K562 (cell line): ENCODE results near the gene KIAA2012. TPM values are rescaled to one million over a fixed set of nuclear protein-coding genes. Genes with fewer than 3 reads are reported as not detected.

Experiments used
- ATAC-seq: fragments of 200-7000 bp; cut with Tn5 transposase; 3 replicates; pipeline ENCODE4 v1.9.1; 2020; ENCODE audit warnings: moderate library complexity
- BruUV-seq: library from RNA; stranded (reverse); fragments of 400-500 nt; replicated peaks from 2 replicates; lab custom pipeline; 2021; lab: Mats Ljungman, UMichigan
- CTCF ChIA-PET: fragments of 300-600 bp; formaldehyde crosslinking; extraction: SDS; loops from one replicate; lab custom pipeline; 2021; ENCODE audit warnings: low intra/inter-chr PET ratio; lab: Yijun Ruan, JAX
- POLR2A ChIA-PET: fragments of 300-600, 350-650 bp; sonication (Branson Sonifier 250); formaldehyde crosslinking; extraction: SDS; loops from one replicate; lab custom pipeline; 2021; ENCODE audit warnings: antibody characterized with exemption, inconsistent platforms; lab: Yijun Ruan, JAX
- DNase-seq, 4 experiments: peaks; one replicate each; pipeline versions ENCODE4 v3.0.0 to v3.0.0-alpha.2; 2011 to 2018; ENCODE audit warnings: low spot score in 3 of 4, mixed read lengths in 3 of 4; ENCODE audit errors: extremely low read depth in 1 of 4
- FAIRE-seq: peaks from 2 replicates; lab custom pipeline; 2011; peaks lifted over from hg19 to GRCh38; lab: Jason Lieb, UNC
- H2AFZ ChIP-seq: 2 replicates; pipeline ENCODE4 v1.6.0; 2011; ENCODE audit warnings: low read depth, low read length, control low read depth, inconsistent platforms
- H3K27ac ChIP-seq: fragments of 200-600 bp; 3 replicates; pipeline ENCODE4 v1.8.0; 2011; ENCODE audit warnings: low read depth, mild to moderate bottlenecking, control low read depth, inconsistent platforms, low read length, moderate library complexity, mixed read lengths; ENCODE audit errors: extremely low read depth
- H3K27me3 ChIP-seq, 2 experiments: fragments of 300-600 bp in 1 of 2; 2 replicates in 1 of 2; 3 replicates in 1 of 2; pipeline versions ENCODE4 v1.6.0 to v1.8.0; 2011; ENCODE audit warnings: inconsistent platforms in 2 of 2, low read length in 2 of 2, mild to moderate bottlenecking in 1 of 2, mixed read lengths in 1 of 2, moderate library complexity in 1 of 2; ENCODE audit not compliant: control insufficient read depth in 2 of 2, insufficient read depth in 2 of 2
- H3K36me3 ChIP-seq: fragments of 300-600 bp; 3 replicates; pipeline ENCODE4 v1.8.0; 2011; ENCODE audit warnings: mild to moderate bottlenecking, low read length, inconsistent platforms; ENCODE audit not compliant: control insufficient read depth, insufficient read depth
- H3K4me1 ChIP-seq, 2 experiments: fragments of 200-600 bp in 1 of 2; replicated peaks in 1 of 2; 2 replicates in 1 of 2; 3 replicates in 1 of 2; pipeline versions ENCODE4 v1.5.1 to v1.8.0; 2011; ENCODE audit warnings: inconsistent platforms in 2 of 2, low read length in 2 of 2, mild to moderate bottlenecking in 1 of 2, mixed read lengths in 1 of 2, moderate library complexity in 1 of 2; ENCODE audit not compliant: control insufficient read depth in 2 of 2, insufficient read depth in 2 of 2
- H3K4me2 ChIP-seq: 2 replicates; pipeline ENCODE4 v1.6.1; 2011; ENCODE audit warnings: low read length, control low read depth, inconsistent platforms, mixed read lengths; ENCODE audit not compliant: insufficient read depth
- H3K4me3 ChIP-seq: fragments of 200-600 bp; sonication (generic), shearing (Covaris generic); 2 replicates; pipeline ENCODE4 v1.5.1; 2016; ENCODE audit warnings: control low read depth, inconsistent platforms
- H3K79me2 ChIP-seq: fragments of 200-600 bp; 3 replicates; pipeline ENCODE4 v1.8.0; 2011; ENCODE audit warnings: low read length, inconsistent platforms; ENCODE audit not compliant: control insufficient read depth, insufficient read depth
- H3K9ac ChIP-seq, 2 experiments: 2 replicates each; pipeline versions ENCODE4 v1.6.0 to v1.6.1; 2011; ENCODE audit warnings: low read depth in 2 of 2, low read length in 2 of 2, control low read depth in 1 of 2, inconsistent platforms in 1 of 2, mild to moderate bottlenecking in 1 of 2, mixed read lengths in 1 of 2; ENCODE audit not compliant: insufficient read depth in 1 of 2
- H3K9me1 ChIP-seq: one replicate; pipeline ENCODE4 v1.6.0; 2011; ENCODE audit warnings: inconsistent platforms, mild to moderate bottlenecking, low read length, moderate library complexity; ENCODE audit not compliant: control insufficient read depth, insufficient read depth
- H3K9me3 ChIP-seq: replicated peaks from 2 replicates; pipeline ENCODE4 v1.5.1; 2011; ENCODE audit warnings: low read depth, low read length, inconsistent platforms; ENCODE audit not compliant: control insufficient read depth, insufficient read depth
- H4K20me1 ChIP-seq: replicated peaks from 2 replicates; pipeline ENCODE4 v1.6.1; 2011; ENCODE audit warnings: low read length, inconsistent platforms, mixed read lengths; ENCODE audit not compliant: control insufficient read depth, insufficient read depth
- CAMTA2 ChIP-seq: fragments of 250-450 bp; sonication (Bioruptor Pico); conservative IDR thresholded peaks from 2 replicates; pipeline ENCODE4 v1.5.1; 2022
- CEBPG ChIP-seq, 3 experiments: fragments of 200-800 bp in 1 of 3; sonication (Bioruptor generic) in 1 of 3; sonication (generic) in 1 of 3; formaldehyde crosslinking in 1 of 3; IDR thresholded peaks in 2 of 3; conservative IDR thresholded peaks in 1 of 3; 2 replicates each; pipeline versions ENCODE4 v1.6.1 to v1.8.0; 2016 to 2022; ENCODE audit warnings: missing compliant biosample characterization in 2 of 3, missing genetic modification characterization in 2 of 3, mild to moderate bottlenecking in 1 of 3, missing genetic modification reagents in 1 of 3
- FOXK2 ChIP-seq, 2 experiments: fragments of 450-650 bp; IDR thresholded peaks in 1 of 2; conservative IDR thresholded peaks in 1 of 2; 2 replicates each; pipeline ENCODE4 v1.6.1; 2016; ENCODE audit warnings: low read depth in 2 of 2, mild to moderate bottlenecking in 1 of 2
- SNIP1 ChIP-seq: fragments of 450-650 bp; IDR thresholded peaks from 2 replicates; pipeline ENCODE4 v1.7.1; 2017; ENCODE audit warnings: low read depth, mild to moderate bottlenecking
- ZC3H11A ChIP-seq: IDR thresholded peaks from 2 replicates; pipeline ENCODE4 v1.6.1; 2012; ENCODE audit warnings: low read depth, low read length, improper control_type of control experiment
- ZNF133 ChIP-seq: fragments of 250-450 bp; sonication (Bioruptor Pico); IDR thresholded peaks from 2 replicates; pipeline ENCODE4 v1.4.0; 2020; ENCODE audit warnings: mild to moderate bottlenecking
- ZNF239 ChIP-seq: fragments of 250-450 bp; sonication (Bioruptor Pico); IDR thresholded peaks from 2 replicates; pipeline ENCODE4 v1.4.0; 2020; ENCODE audit warnings: mild to moderate bottlenecking
- in situ Hi-C: fragments of 300-500 bp; cut with MboI; formaldehyde crosslinking; loops from 4 replicates; pipeline ENCODE4 v1.15.0; 2018; ENCODE audit warnings: inconsistent platforms, mixed read lengths
- intact Hi-C: fragments of 100-400 bp; cut with micrococcal nuclease; formaldehyde crosslinking; loops from 2 replicates; pipeline ENCODE4 v1.14.2; 2022
- polyA plus RNA-seq, 8 experiments: library from polyadenylated mRNA; depleted of rRNA in 4 of 8; stranded (reverse) in 5 of 8; unstranded in 3 of 8; fragments of >200 nt; fragmentation: Nextera tagmentation in 2 of 8; fragmentation: Illumina TruSeq in 1 of 8; extraction: Ambion mirVana in 2 of 8; extraction: Trizol in 1 of 8; gene quantifications; 2 replicates each; pipeline versions ENCODE4 v1.2.1 to v1.2.3, GENCODE V29; 2011 to 2014; ENCODE audit warnings: inconsistent platforms in 1 of 8, missing spikeins in 1 of 8
- total RNA-seq, 7 experiments: library from RNA; depleted of rRNA in 6 of 7; stranded (reverse); fragments of >200 nt in 6 of 7; fragmentation: Illumina TruSeq in 2 of 7; extraction: Trizol in 2 of 7; gene quantifications; 2 replicates each; pipeline versions ENCODE4 v1.2.1 to v1.2.3, GENCODE V29; 2011 to 2021; ENCODE audit warnings: low replicate concordance in 1 of 7
- TF ChIP-seq, protein P1 (sequence below): fragments of 450-650 bp; IDR thresholded peaks from 2 replicates; pipeline ENCODE4 v1.6.1; 2016; ENCODE audit warnings: antibody characterized with exemption
- TF ChIP-seq, protein P2 (sequence below): fragments of 450-650 bp; IDR thresholded peaks from 2 replicates; pipeline ENCODE4 v1.6.1; 2017; ENCODE audit warnings: antibody characterized with exemption
- TF ChIP-seq, protein P3 (sequence below): fragments of 250-450 bp; sonication (Bioruptor Pico); IDR thresholded peaks from 2 replicates; pipeline ENCODE4 v1.4.0; 2020
- TF ChIP-seq, protein P4 (sequence below): IDR thresholded peaks from 2 replicates; pipeline ENCODE4 v1.6.1; 2011; ENCODE audit warnings: borderline replicate concordance, low read depth, mild to moderate bottlenecking, moderate library complexity, low read length; ENCODE audit not compliant: insufficient read depth, poor library complexity, severe bottlenecking

Gene KIAA2012
- total and polyA plus RNA-seq, 9 of the 15 experiments (the other 6 are each of a cell fraction or from before 2014, with no cell fraction given) = not detected

DNA sequence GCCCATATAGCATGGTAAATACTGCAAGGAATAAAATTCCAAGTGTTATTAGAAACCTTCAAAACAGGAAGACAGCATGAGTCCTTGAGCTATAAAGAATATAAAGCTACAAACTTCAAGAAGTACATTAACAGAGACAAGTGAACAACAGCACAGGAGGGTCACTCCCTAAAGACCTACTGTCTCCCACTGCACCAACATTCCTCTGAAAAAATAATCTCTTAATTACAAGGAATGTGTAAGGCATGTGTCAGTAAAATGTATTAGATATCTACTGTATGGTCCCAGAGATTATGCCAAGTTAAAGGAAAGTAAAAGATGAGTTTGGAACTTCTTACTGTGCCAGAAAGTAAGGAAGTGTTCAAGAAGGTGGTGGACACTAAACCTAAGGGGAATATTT, 135.5 kb downstream of the KIAA2012 start:
- no peaks in the 10 kb centered on the region for H4K20me1 ChIP-seq
- POLR2A ChIA-PET = interaction anchor here (0.7 to 1.0 kb wide), 3 partner anchors 14 to 233 kb away, joined by 3 to 4 read pairs (median 3); no protein-coding TSS in a partner anchor
- in situ Hi-C loops (no loop called here), intact Hi-C loops (no loop called here)
- H3K4me2 ChIP-seq = no peak overlapping the region
- no peaks in the 10 kb centered on the region for H3K9me1 ChIP-seq
- H3K4me3 ChIP-seq = no peak overlapping the region
- H3K9me3 ChIP-seq = no peaks in the 10 kb centered on the region
- H3K36me3 ChIP-seq = peaks cover 21% of the 10 kb centered on the region; the same call in 2 of the 3 replicates
- FAIRE-seq (no peak), ATAC-seq (no peak), DNase-seq (no peak)
- no peaks in the 10 kb centered on the region for H3K79me2 ChIP-seq
- no TSS peak for BruUV-seq
- CTCF ChIA-PET = no interaction called here
- H2AFZ ChIP-seq = no peak overlapping the region
- no peaks in the 10 kb centered on the region for H3K27me3 ChIP-seq
- H3K9ac ChIP-seq = no peak overlapping the region
- H3K4me1 ChIP-seq = no peaks in the 10 kb centered on the region
- no peak overlapping the region for H3K27ac ChIP-seq
- TF ChIP-seq FOXK2 (conservative IDR thresholded peaks at IDR 0.05 in 1 of 2, IDR thresholded peaks at IDR 0.05 in 1 of 2; ENCODE audit: low read depth in 2 of 2) (no peak), ZC3H11A (no peak), ZNF239 (CRISPR knock-in tag) (no peak), SNIP1 (no peak), CEBPG (CRISPR knock-in tag; IDR thresholded peaks at IDR 0.05) (no peak), CEBPG (tag; conservative IDR thresholded peaks at IDR 0.05 in 1 of 2, IDR thresholded peaks at IDR 0.05 in 1 of 2) (no peak), CAMTA2 (CRISPR knock-in tag) (no peak), ZNF133 (no peak)
- TF ChIP-seq, protein P1, sequence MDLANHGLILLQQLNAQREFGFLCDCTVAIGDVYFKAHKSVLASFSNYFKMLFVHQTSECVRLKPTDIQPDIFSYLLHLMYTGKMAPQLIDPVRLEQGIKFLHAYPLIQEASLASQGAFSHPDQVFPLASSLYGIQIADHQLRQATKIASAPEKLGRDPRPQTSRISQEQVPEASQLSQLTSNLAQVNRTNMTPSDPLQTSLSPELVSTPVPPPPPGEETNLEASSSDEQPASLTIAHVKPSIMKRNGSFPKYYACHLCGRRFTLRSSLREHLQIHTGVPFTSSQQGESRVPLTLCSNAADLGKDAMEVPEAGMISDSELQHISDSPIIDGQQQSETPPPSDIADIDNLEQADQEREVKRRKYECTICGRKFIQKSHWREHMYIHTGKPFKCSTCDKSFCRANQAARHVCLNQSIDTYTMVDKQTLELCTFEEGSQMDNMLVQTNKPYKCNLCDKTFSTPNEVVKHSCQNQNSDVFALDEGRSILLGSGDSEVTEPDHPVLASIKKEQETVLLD = no peak
- TF ChIP-seq, protein P2, sequence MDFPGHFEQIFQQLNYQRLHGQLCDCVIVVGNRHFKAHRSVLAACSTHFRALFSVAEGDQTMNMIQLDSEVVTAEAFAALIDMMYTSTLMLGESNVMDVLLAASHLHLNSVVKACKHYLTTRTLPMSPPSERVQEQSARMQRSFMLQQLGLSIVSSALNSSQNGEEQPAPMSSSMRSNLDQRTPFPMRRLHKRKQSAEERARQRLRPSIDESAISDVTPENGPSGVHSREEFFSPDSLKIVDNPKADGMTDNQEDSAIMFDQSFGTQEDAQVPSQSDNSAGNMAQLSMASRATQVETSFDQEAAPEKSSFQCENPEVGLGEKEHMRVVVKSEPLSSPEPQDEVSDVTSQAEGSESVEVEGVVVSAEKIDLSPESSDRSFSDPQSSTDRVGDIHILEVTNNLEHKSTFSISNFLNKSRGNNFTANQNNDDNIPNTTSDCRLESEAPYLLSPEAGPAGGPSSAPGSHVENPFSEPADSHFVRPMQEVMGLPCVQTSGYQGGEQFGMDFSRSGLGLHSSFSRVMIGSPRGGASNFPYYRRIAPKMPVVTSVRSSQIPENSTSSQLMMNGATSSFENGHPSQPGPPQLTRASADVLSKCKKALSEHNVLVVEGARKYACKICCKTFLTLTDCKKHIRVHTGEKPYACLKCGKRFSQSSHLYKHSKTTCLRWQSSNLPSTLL = no peak
- TF ChIP-seq, protein P3, sequence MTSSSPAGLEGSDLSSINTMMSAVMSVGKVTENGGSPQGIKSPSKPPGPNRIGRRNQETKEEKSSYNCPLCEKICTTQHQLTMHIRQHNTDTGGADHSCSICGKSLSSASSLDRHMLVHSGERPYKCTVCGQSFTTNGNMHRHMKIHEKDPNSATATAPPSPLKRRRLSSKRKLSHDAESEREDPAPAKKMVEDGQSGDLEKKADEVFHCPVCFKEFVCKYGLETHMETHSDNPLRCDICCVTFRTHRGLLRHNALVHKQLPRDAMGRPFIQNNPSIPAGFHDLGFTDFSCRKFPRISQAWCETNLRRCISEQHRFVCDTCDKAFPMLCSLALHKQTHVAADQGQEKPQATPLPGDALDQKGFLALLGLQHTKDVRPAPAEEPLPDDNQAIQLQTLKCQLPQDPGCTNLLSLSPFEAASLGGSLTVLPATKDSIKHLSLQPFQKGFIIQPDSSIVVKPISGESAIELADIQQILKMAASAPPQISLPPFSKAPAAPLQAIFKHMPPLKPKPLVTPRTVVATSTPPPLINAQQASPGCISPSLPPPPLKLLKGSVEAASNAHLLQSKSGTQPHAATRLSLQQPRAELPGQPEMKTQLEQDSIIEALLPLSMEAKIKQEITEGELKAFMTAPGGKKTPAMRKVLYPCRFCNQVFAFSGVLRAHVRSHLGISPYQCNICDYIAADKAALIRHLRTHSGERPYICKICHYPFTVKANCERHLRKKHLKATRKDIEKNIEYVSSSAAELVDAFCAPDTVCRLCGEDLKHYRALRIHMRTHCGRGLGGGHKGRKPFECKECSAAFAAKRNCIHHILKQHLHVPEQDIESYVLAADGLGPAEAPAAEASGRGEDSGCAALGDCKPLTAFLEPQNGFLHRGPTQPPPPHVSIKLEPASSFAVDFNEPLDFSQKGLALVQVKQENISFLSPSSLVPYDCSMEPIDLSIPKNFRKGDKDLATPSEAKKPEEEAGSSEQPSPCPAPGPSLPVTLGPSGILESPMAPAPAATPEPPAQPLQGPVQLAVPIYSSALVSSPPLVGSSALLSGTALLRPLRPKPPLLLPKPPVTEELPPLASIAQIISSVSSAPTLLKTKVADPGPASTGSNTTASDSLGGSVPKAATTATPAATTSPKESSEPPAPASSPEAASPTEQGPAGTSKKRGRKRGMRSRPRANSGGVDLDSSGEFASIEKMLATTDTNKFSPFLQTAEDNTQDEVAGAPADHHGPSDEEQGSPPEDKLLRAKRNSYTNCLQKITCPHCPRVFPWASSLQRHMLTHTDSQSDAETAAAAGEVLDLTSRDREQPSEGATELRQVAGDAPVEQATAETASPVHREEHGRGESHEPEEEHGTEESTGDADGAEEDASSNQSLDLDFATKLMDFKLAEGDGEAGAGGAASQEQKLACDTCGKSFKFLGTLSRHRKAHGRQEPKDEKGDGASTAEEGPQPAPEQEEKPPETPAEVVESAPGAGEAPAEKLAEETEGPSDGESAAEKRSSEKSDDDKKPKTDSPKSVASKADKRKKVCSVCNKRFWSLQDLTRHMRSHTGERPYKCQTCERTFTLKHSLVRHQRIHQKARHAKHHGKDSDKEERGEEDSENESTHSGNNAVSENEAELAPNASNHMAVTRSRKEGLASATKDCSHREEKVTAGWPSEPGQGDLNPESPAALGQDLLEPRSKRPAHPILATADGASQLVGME (CRISPR knock-in tag) = no peak
- TF ChIP-seq, protein P4, sequence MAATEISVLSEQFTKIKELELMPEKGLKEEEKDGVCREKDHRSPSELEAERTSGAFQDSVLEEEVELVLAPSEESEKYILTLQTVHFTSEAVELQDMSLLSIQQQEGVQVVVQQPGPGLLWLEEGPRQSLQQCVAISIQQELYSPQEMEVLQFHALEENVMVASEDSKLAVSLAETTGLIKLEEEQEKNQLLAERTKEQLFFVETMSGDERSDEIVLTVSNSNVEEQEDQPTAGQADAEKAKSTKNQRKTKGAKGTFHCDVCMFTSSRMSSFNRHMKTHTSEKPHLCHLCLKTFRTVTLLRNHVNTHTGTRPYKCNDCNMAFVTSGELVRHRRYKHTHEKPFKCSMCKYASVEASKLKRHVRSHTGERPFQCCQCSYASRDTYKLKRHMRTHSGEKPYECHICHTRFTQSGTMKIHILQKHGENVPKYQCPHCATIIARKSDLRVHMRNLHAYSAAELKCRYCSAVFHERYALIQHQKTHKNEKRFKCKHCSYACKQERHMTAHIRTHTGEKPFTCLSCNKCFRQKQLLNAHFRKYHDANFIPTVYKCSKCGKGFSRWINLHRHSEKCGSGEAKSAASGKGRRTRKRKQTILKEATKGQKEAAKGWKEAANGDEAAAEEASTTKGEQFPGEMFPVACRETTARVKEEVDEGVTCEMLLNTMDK = no peak
